Cardiac muscle cell (in vitro differentiated cells and primary cell): Measurements from ENCODE around the gene DOCK8. TPM values are rescaled to one million over a fixed set of nuclear protein-coding genes. Genes with fewer than 3 reads are reported as not detected.

Experiments
- DNase-seq, 2 donors: peaks; one replicate each; pipeline versions ENCODE4 v3.0.0 to v3.0.0-alpha.2; 2010 to 2017; ENCODE audit warnings: low read depth in 1 of 2, low spot score in 1 of 2
- H3K27ac ChIP-seq: fragments of 200-600 bp; sonication (generic); 2 replicates; pipeline ENCODE4 v1.5.1; 2016
- H3K27me3 ChIP-seq: fragments of 200-600 bp; sonication (generic); 2 replicates; pipeline ENCODE4 v1.6.0; 2016; ENCODE audit warnings: control low read depth
- H3K36me3 ChIP-seq: fragments of 200-600 bp; sonication (generic); 2 replicates; pipeline ENCODE4 v1.5.1; 2016; ENCODE audit warnings: control low read depth
- H3K4me1 ChIP-seq: fragments of 200-600 bp; sonication (generic); 2 replicates; pipeline ENCODE4 v1.8.1; 2017; ENCODE audit warnings: low read depth, mild to moderate bottlenecking, mixed run types
- H3K4me3 ChIP-seq: fragments of 200-600 bp; sonication (generic); 2 replicates; pipeline ENCODE4 v1.5.1; 2016; ENCODE audit warnings: mild to moderate bottlenecking
- H3K9me3 ChIP-seq: fragments of 200-600 bp; sonication (generic); 2 replicates; pipeline ENCODE4 v1.5.1; 2017; ENCODE audit warnings: low read depth, mild to moderate bottlenecking, control low read depth
- CTCF ChIP-seq: IDR thresholded peaks from 2 replicates; pipeline ENCODE4 v1.5.1; 2012; ENCODE audit warnings: low read depth, mild to moderate bottlenecking, low read length
- polyA plus RNA-seq: library from polyadenylated mRNA; unstranded; fragments of >200 nt; fragmentation: Nextera tagmentation; extraction: Ambion mirVana; gene quantifications from 2 replicates; pipeline ENCODE4 v1.2.1, GENCODE V29; 2016
- total RNA-seq: library from RNA; depleted of rRNA; stranded (reverse); fragments of >200 nt; gene quantifications from 2 replicates; pipeline ENCODE4 v1.2.3, GENCODE V29; 2016

Gene DOCK8
- total and polyA plus RNA-seq, 2 experiments from 2014 or later = 2.0 TPM; not detected in 1

GRCh38 chr9:450561-450960, 235.9 kb downstream of the DOCK8 start:
- H3K4me1 ChIP-seq = no peaks in the 10 kb centered on the region
- no peaks in the 10 kb centered on the region for H3K36me3 ChIP-seq
- no peaks in the 10 kb centered on the region for H3K9me3 ChIP-seq
- H3K4me3 ChIP-seq = no peak overlapping the region
- peak in 1 of 2 donors; percentile 53 for DNase-seq
- no peaks in the 10 kb centered on the region for H3K27me3 ChIP-seq
- no peak for TF ChIP-seq CTCF
- H3K27ac ChIP-seq = no peak overlapping the region

DNA sequence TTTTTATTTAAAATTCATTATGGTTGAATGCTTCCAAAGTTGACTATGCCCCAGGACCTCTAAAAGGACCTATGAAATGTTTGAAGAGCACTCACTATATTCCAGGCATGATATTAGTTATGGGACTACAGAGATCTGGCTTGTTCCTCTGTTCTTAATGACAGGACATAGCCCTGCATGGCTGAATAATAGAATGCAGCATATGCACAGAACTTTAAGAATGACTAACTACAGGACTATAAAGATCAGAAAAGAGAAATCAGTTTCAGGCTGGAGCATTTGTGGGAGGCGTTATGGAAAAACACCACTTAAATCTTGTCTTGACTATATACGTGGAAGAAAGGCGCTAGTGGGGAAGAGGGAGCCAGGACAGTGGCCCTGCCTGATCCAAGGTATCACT, 239.2 kb downstream of the DOCK8 start:
- Histone ChIP-seq H3K4me1 (no peaks in the 10 kb centered on the region), H3K27ac (no peak overlapping the region), H3K4me3 (no peak overlapping the region), H3K9me3 (no peaks in the 10 kb centered on the region), H3K36me3 (no peaks in the 10 kb centered on the region), H3K27me3 (no peaks in the 10 kb centered on the region)
- no peak for DNase-seq
- TF ChIP-seq CTCF = no peak

GRCh38 chr9:456365-456764, 241.7 kb downstream of the DOCK8 start:
- Histone ChIP-seq H3K4me3 (no peak overlapping the region), H3K4me1 (no peaks in the 10 kb centered on the region), H3K9me3 (no peaks in the 10 kb centered on the region), H3K36me3 (no peaks in the 10 kb centered on the region), H3K27ac (no peak overlapping the region), H3K27me3 (no peaks in the 10 kb centered on the region)
- no peak for TF ChIP-seq CTCF
- DNase-seq = peak in 1 of 2 donors; percentile 20

DNA sequence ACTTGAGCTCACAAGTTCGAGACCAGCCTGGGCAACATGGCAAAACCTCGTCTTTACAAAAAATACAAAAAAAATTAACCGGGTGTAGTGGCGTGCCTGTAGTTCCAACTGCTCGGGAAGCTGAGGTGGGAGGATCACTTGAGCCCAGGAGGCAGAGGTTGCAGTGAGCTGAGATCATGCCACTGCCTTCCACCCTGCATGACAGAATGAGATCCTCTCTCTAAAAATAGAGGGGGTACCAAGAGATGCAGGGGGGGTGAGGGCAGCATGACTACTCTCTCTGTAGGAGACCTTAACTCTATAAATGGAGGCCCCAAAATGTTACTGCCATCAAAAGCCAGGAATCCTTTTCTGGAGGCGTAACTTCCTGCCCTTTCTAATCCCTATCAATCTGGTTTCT, 243.9 kb downstream of the DOCK8 start:
- TF ChIP-seq CTCF = no peak
- Histone ChIP-seq H3K4me1 (no peaks in the 10 kb centered on the region), H3K27ac (no peak overlapping the region), H3K9me3 (no peaks in the 10 kb centered on the region), H3K36me3 (no peaks in the 10 kb centered on the region), H3K4me3 (no peak overlapping the region), H3K27me3 (no peaks in the 10 kb centered on the region)
- DNase-seq = no peak

GRCh38 chr9:459491-460444, 245.1 kb downstream of the DOCK8 start:
- no peaks in the 10 kb centered on the region for H3K27me3 ChIP-seq
- no peak overlapping the region for H3K27ac ChIP-seq
- no peak for TF ChIP-seq CTCF
- no peaks in the 10 kb centered on the region for H3K36me3 ChIP-seq
- no peaks in the 10 kb centered on the region for H3K4me1 ChIP-seq
- H3K4me3 ChIP-seq = no peak overlapping the region
- no peak for DNase-seq
- no peaks in the 10 kb centered on the region for H3K9me3 ChIP-seq
